Liver (tissue), 9 donors: ENCODE measurements around the gene GRID2IP. TPM values are rescaled to one million over a fixed set of nuclear protein-coding genes. Genes with fewer than 3 reads are reported as not detected.

Source experiments
- DNase-seq: peaks from one replicate; pipeline ENCODE4 v3.0.0-alpha.2; 2017; ENCODE audit warnings: low spot score
- H3K27ac ChIP-seq, 2 donors: one replicate each; pipeline ENCODE4 v1.7.0; 2013; ENCODE audit warnings: inconsistent platforms in 2 of 2, low read length in 2 of 2, control low read depth in 1 of 2, low read depth in 1 of 2, mild to moderate bottlenecking in 1 of 2
- H3K27me3 ChIP-seq, 4 donors: one replicate each; pipeline versions ENCODE4 v1.6.1 to v1.7.0; 2013; ENCODE audit warnings: low read length in 3 of 4, inconsistent platforms in 1 of 4, mild to moderate bottlenecking in 1 of 4, moderate library complexity in 1 of 4; ENCODE audit not compliant: control insufficient read depth in 4 of 4, insufficient read depth in 4 of 4
- H3K36me3 ChIP-seq, 4 donors: one replicate each; pipeline versions ENCODE4 v1.6.1 to v1.7.0; 2013; ENCODE audit warnings: low read length in 3 of 4, mild to moderate bottlenecking in 3 of 4, low read depth in 1 of 4, moderate library complexity in 1 of 4; ENCODE audit not compliant: control insufficient read depth in 4 of 4, insufficient read depth in 3 of 4
- H3K4me1 ChIP-seq, 4 donors: one replicate each; pipeline versions ENCODE4 v1.6.1 to v1.7.0; 2013; ENCODE audit warnings: low read length in 3 of 4, mild to moderate bottlenecking in 3 of 4, moderate library complexity in 1 of 4; ENCODE audit not compliant: control insufficient read depth in 4 of 4, insufficient read depth in 4 of 4
- H3K4me3 ChIP-seq, 3 donors: one replicate each; pipeline versions ENCODE4 v1.6.1 to v1.7.0; 2013; ENCODE audit warnings: low read length in 3 of 3, control low read depth in 1 of 3, low read depth in 1 of 3, mild to moderate bottlenecking in 1 of 3
- H3K9ac ChIP-seq, 2 donors: one replicate each; pipeline ENCODE4 v1.7.0; 2013; ENCODE audit warnings: low read length in 2 of 2, mild to moderate bottlenecking in 2 of 2, moderate library complexity in 2 of 2, control low read depth in 1 of 2, low read depth in 1 of 2
- H3K9me3 ChIP-seq, 4 donors: one replicate each; pipeline versions ENCODE4 v1.6.1 to v1.7.0; 2013; ENCODE audit warnings: low read length in 3 of 4; ENCODE audit not compliant: control insufficient read depth in 4 of 4
- ATF3 ChIP-seq: IDR thresholded peaks from 2 replicates; pipeline ENCODE4 v1.6.1; 2016; ENCODE audit warnings: antibody characterized with exemption
- CTCF ChIP-seq: fragments of 150-350 bp; IDR thresholded peaks from 2 replicates; pipeline ENCODE4 v1.5.1; 2017; ENCODE audit warnings: improper control_type of control experiment, low read depth, low read length; ENCODE audit not compliant: missing input control
- EGR1 ChIP-seq, 2 donors: IDR thresholded peaks; 2 replicates each; pipeline ENCODE4 v1.6.1; 2016 to 2018; ENCODE audit warnings: antibody characterized with exemption in 2 of 2, low read depth in 2 of 2
- FOXA1 ChIP-seq: IDR thresholded peaks from 2 replicates; pipeline ENCODE4 v1.6.1; 2016; ENCODE audit warnings: antibody characterized with exemption
- FOXA2 ChIP-seq: IDR thresholded peaks from 2 replicates; pipeline ENCODE4 v1.6.1; 2016; ENCODE audit warnings: antibody characterized with exemption
- GABPA ChIP-seq, 2 donors: IDR thresholded peaks in 1 of 2; conservative IDR thresholded peaks in 1 of 2; 2 replicates each; pipeline ENCODE4 v1.6.1; 2016; ENCODE audit warnings: antibody characterized with exemption in 2 of 2, mild to moderate bottlenecking in 1 of 2, moderate library complexity in 1 of 2
- HNF4A ChIP-seq, 2 donors: conservative IDR thresholded peaks; 2 replicates each; pipeline ENCODE4 v1.6.1; 2016; ENCODE audit warnings: antibody characterized with exemption in 2 of 2, mild to moderate bottlenecking in 2 of 2
- HNF4G ChIP-seq: IDR thresholded peaks from 2 replicates; pipeline ENCODE4 v1.6.1; 2016; ENCODE audit warnings: antibody characterized with exemption
- MAX ChIP-seq: IDR thresholded peaks from 2 replicates; pipeline ENCODE4 v1.6.1; 2016; ENCODE audit warnings: antibody characterized with exemption
- NR2F2 ChIP-seq: IDR thresholded peaks from 2 replicates; pipeline ENCODE4 v1.6.1; 2016; ENCODE audit warnings: antibody characterized with exemption
- RAD21 ChIP-seq, 2 donors: IDR thresholded peaks; 2 replicates each; pipeline ENCODE4 v1.6.1; 2016; ENCODE audit warnings: antibody characterized with exemption in 2 of 2, mild to moderate bottlenecking in 2 of 2
- REST ChIP-seq: IDR thresholded peaks from 2 replicates; pipeline ENCODE4 v1.6.1; 2016; ENCODE audit warnings: antibody characterized with exemption, mild to moderate bottlenecking
- RXRA ChIP-seq, 2 donors: IDR thresholded peaks; 2 replicates each; pipeline ENCODE4 v1.6.1; 2017 to 2018; ENCODE audit warnings: antibody characterized with exemption in 2 of 2, mild to moderate bottlenecking in 1 of 2
- SP1 ChIP-seq: IDR thresholded peaks from 2 replicates; pipeline ENCODE4 v1.6.1; 2018; ENCODE audit warnings: antibody characterized with exemption, mild to moderate bottlenecking
- TAF1 ChIP-seq: conservative IDR thresholded peaks from 2 replicates; pipeline ENCODE4 v1.6.1; 2016; ENCODE audit warnings: antibody characterized with exemption, mild to moderate bottlenecking
- YY1 ChIP-seq: IDR thresholded peaks from 2 replicates; pipeline ENCODE4 v1.6.1; 2016; ENCODE audit warnings: antibody characterized with exemption, mild to moderate bottlenecking
- WGBS: extraction: QIAGEN DNeasy Blood & Tissue Kit; methylation state at CpG from one replicate; pipeline ENCODE4 v1.1.7; 2013; 5-methylcytosine and 5-hydroxymethylcytosine counted together
- polyA plus RNA-seq, 2 donors: library from polyadenylated mRNA; stranded (reverse) in 1 of 2; unstranded in 1 of 2; fragments of 200-250 nt in 1 of 2; fragments of >200 nt in 1 of 2; fragmentation: Nextera tagmentation in 1 of 2; extraction: Ambion mirVana in 1 of 2; gene quantifications; one replicate each; pipeline versions ENCODE4 v1.2.1 to v1.2.3, GENCODE V29; 2013 to 2015
- total RNA-seq, 2 donors: library from RNA; depleted of rRNA; stranded (reverse); fragments of >200 nt; gene quantifications; one replicate each; pipeline ENCODE4 v1.2.3, GENCODE V29; 2014
- donor health status: healthy.
- donor health status: healthy.
- donor health status: healthy.
- donor health status: healthy.
- donor health status: healthy.

The GRID2IP gene
- total and polyA plus RNA-seq, 4 donors, result 0.05 to 0.08 TPM; not detected in 2

GRCh38 chr7:6533893-6534495 lies 17.3 kb downstream of the GRID2IP start:
- Histone ChIP-seq H3K36me3 (no peaks in the 10 kb centered on the region), H3K27me3 (peaks cover 0 to 9% (median 5%) of the 10 kb centered on the region in 4 donors), H3K4me1 (peaks cover 4 to 7% (median 5%) of the 10 kb centered on the region in 4 donors), H3K9me3 (no peaks in the 10 kb centered on the region), H3K4me3 (no peak overlapping the region), H3K9ac (no peak overlapping the region), H3K27ac (no peak overlapping the region)
- no peak for TF ChIP-seq NR2F2
- no peak for TF ChIP-seq SP1
- no peak for TF ChIP-seq ATF3
- TF ChIP-seq REST, result no peak
- TF ChIP-seq RXRA (IDR thresholded peaks at IDR 0.05), result no peak
- no peak for TF ChIP-seq TAF1
- no peak for TF ChIP-seq FOXA2
- no peak for TF ChIP-seq RAD21 (IDR thresholded peaks at IDR 0.05)
- no peak for TF ChIP-seq EGR1 (IDR thresholded peaks at IDR 0.05; ENCODE audit: low read depth in 2 of 2)
- TF ChIP-seq YY1, result no peak
- TF ChIP-seq FOXA1, result no peak
- TF ChIP-seq HNF4A (conservative IDR thresholded peaks at IDR 0.05), result no peak
- no peak for TF ChIP-seq MAX
- WGBS, result 45% methylated on average over 12 of the region's 12 CpGs
- no peak for DNase-seq

- Histone ChIP-seq H3K9me3 (no peaks in the 10 kb centered on the region), H3K4me1 (peaks cover 4 to 7% (median 5%) of the 10 kb centered on the region in 4 donors), H3K27ac (no peak overlapping the region), H3K9ac (no peak overlapping the region), H3K4me3 (no peak overlapping the region), H3K36me3 (no peaks in the 10 kb centered on the region), H3K27me3 (peaks cover 0 to 6% (median 3%) of the 10 kb centered on the region in 4 donors)
- no peak for DNase-seq
- TF ChIP-seq TAF1 (no peak), YY1 (no peak), CTCF (no peak), RXRA (IDR thresholded peaks at IDR 0.05) (no peak), SP1 (no peak), HNF4G (no peak), FOXA2 (no peak), GABPA (IDR thresholded peaks at IDR 0.05 in 1 of 2, conservative IDR thresholded peaks at IDR 0.05 in 1 of 2) (no peak), HNF4A (conservative IDR thresholded peaks at IDR 0.05) (no peak), NR2F2 (no peak)
- WGBS, result 58% methylated on average over 7 of the region's 7 CpGs
Observed at GRCh38 chr7:6532516-6532915, 18.7 kb downstream of the GRID2IP start.
